Endothelial cell of hepatic sinusoid (primary cell): ENCODE measurements around the gene LGALS7B.
"Not testable (repeated sequence)": the region's sequence is repeated elsewhere in the genome, so short reads cannot be mapped to it uniquely, and the experiment has no call there.

ENCODE experiments used
- in situ Hi-C: cut with HindIII; loops from 2 replicates; pipeline ENCODE4 v1.10.0; 2017; ENCODE audit warnings: low sequenced_read_pairs

Gene LGALS7B

DNA sequence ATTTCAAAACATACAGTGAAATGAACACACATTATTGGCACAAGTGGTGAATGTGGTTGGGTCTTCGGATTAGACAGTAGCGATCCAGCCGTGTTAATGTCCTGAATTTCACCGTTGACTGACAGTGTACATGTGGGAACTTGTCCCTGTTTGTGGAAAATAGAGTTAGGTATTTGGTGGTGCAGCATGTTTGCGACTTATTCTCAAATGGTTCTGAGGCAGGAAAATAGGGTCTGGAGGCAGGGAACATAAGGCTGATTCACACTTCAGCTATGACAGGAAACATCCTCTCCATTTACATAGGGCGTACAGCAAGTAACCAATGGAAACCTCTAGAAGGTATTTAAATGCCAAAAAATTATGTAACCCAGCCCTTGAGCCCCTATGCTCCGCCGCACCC is 4.2 kb downstream of the LGALS7B start:
- in situ Hi-C loops = no loop called here

DNA sequence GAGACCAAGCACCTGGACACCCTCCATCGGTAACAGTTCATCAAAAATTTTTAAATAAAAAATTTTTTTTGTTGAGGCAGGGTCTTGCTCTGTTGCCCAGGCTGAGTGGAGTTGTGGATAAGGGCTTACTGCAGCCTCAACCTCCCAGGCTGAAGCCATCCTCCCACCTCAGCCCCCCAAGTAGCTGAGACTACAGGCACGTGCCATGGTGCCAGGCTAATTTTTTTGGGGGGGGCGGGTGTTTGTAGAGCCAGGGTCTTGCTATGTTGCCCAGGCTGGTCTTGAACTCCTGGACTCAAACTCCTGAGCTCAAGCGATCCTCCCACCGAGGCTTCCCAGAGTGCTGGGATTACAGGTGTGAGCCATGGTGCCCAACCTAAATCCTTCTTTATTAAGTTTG is 4.7 kb downstream of the LGALS7B start:
- in situ Hi-C loops = no loop called here

DNA sequence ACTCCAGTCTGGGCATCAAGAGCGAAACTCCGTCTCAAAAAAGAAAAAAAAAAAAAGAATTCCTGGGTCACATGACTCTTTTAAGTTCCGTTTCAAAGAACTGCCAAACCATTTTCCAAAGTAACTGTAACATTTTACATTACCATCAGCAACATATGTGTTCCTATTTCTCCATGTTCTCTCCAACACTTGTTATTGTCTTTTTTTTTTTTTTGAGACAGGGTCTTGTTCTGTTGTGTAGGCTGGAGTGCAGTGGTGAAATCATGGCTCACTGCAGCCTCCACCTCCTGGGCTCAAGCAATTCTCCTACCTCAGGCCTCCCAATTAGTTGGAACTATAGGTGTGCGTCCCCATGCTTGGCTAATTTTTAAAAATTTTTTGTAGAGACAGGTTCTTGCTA is 6.5 kb downstream of the LGALS7B start:
- in situ Hi-C loops = no loop called here

DNA sequence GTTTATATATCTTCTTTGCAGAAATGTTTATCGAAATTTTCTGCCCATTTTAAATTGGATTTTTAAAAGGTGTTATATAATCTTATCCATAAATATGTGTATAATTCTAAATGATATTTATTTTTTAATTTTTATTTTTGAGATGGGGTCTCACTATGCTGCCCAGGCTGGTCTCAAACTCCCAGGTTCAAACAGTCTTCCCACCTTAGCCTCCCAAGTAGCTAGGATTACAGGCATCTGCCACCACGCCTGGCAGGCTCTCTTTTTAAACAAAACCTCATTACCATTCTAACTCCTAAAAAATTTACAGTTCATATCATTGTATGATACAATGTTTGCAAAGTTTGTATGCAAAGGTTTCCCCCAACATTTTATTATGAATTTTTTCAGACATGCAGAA is 7.2 kb downstream of the LGALS7B start:
- in situ Hi-C loops = no loop called here

DNA sequence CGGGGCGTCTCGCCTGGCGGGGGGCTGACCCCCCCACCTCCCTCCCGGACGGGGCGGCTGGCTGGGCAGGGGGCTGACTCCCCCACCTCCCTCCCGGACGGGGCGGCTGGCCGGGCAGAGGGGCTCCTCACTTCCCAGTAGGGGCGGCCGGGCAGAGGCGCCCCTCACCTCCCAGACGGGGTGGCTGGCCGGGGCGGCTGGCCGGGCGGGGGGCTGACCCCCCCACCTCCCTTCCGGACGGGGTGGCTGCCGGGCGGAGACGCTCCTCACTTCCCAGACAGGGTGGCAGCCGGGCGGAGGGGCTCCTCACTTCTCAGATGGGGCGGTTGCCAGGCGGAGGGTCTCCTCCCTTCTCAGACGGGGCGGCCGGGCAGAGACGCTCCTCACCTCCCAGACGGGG is 8.8 kb downstream of the LGALS7B start:
- in situ Hi-C loops = not testable (repeated sequence)

DNA sequence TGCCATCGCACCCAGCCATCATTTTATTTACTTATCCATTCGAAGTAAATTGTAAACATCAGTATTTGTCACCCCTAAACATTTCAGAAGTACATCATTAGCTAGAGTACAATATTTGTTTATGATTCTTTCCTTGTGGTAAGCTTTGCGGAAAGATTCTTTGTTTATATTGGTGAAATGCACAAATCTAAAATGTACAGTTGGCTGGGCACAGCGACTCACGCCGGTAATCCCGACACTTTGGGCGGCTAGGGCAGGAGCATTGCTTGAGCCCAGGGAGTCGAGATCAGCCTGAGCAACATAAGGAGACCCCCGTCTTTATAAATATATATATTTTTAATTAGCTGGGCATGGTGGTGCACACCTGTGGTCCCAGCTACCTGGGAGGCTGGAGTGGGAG is 10.1 kb downstream of the LGALS7B start:
- in situ Hi-C loops = no loop called here

DNA sequence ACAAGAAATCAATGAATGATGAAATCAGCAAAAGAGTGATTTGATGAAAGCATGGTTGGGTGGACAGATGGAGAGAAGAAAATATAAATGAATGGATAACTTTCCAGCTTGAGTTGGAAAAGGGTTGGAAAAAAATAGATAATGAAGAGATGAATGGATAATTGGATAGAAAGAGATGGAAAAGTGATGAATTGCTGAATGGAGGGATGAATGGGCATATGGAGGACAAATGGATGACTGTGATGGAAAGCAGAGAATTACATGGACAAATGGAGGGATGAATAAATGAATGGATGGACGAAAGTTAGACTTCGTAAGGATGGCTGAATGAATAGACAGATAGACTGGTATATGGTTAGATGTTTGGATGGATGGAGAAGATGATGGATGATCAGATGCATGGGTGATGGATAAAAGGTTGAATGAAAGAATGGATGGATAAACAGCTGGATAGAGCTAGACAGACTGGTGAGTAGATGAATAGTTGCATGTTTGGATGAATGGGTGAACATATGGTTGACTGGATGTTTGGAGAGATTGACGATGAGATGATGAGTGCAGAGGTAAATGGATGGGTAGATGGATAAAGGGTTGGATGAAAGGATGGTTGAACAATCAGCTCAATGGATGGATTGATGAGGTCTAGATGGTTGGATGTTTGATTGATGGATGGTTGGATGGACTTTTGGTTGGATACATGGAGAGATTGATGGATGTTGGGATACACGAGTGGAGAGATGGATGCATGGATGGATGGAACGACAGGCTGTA is 11.8 kb downstream of the LGALS7B start:
- in situ Hi-C loops = no loop called here

DNA sequence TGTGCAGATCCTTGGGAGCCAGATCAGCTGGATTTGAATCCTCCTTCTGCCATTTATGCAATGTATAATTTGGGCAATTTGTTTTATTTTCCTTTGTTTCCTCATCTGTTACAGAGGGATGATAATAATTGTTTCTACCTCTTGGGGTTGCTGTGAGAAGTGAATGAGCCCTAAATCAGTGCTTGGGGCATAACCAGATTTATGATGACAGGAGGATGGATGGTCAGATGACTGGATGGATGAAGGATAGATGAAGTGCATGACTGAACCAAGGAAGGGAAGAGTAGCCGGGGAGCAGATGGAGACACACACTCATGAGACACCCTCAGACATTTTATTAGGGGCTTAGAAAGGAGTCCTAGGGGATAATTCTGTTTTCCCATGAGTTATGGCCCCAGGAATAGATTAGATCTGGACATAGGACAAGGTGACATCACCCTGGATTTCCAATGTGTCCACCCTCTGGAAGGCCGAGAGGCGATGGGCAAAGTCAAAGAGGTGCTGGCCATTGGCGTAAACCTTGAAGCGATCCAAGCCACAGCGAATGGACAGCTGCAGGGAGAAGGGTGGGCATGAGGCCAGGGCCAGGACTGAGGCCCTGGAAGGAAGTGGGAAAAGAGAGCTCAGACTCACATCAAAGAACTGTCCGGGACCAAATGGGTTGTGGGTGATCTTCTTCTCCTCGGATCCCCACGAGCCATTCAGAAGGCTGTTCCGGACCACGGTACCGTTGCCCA is 12.5 kb downstream of the LGALS7B start:
- in situ Hi-C loops = no loop called here

DNA sequence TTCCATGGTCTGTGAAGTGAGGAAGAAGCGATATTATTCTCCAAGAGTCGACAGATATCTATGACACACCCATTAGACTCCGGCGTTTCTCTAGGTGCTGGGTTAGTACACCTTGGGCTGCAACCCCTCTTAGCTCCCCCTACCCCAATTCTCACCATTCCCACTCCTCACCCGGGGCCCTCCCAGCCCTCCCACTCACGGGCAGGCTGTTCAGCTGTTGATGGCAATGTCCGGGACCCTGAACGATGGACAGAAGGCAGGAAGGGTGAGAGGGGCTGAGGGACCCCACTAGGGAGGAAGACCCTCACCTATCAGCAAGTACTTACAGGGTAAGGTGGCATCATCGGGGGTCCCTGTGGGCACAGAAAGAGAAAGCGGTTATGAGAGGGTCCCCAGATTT is 14.5 kb downstream of the LGALS7B start:
- in situ Hi-C loops = no loop called here

DNA sequence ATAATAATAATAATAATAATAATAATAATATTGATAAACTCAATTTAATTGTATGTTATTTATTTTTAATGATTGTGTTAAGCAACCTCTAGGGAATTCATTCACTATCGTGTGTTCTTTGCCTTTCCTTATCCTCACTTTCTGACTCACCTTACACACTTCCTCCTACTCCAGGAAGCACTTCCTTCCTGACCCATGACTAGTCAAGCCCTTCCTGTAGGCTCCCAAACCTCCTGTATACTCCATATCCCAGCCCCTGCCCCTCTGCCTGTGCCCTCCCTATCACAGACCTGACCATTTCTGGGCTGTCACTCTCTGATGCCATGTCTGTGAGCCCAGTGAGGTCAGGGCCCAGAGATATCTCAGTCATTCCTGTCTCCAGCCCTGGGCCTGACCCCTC is 16.2 kb downstream of the LGALS7B start:
- in situ Hi-C loops = no loop called here

DNA sequence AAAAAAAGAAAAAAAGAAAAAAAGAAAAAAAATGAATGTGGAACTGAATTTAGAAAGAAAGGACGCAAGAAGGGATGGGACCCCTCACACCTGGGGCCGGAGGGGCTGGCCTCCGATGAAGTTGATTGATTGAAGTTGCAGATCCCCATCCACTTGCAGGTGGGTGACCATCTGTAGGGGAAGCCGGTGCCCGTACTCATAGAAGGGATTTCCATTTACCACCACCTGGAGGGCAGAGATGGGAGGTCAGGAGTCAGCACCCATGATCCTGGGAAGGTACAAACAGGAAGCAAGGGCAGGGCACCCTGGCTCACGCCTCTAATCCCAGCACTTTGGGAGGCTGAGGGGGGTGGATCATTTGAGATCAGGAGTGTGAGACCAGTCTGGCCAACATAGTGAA is 17.4 kb downstream of the LGALS7B start:
- in situ Hi-C loops = no loop called here

DNA sequence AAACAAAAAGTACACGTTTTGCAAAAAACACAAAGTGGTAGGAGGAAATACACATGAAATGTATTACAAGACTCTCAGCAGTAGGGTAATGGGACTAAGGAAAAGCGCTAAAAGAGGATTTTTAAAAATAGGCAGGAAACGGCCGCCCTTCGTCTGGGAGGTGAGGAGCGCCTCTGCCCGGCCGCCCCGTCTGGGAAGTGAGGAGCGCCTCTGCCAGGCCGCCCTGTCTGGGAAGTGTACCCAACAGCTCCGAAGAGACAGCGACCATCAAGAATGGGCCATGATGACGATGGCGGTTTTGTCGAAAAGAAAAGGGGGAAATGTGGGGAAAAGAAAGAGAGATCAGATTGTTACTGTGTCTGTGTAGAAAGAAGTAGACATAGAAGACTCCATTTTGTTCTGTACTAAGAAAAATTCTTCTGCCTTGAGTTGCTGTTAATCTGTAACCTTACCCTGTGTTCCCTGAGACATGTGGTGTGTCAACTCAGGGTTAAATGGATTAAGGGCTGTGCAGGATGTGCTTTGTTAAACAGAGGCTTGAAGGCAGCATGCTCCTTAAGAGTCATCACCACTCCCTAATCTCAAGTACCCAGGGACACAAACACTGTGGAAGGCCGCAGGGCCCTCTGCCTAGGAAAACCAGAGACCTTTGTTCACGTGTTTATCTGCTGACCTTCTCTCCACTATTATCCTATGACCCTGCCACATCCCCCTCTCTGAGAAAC is 18.5 kb downstream of the LGALS7B start:
- in situ Hi-C loops = not testable (repeated sequence)

DNA sequence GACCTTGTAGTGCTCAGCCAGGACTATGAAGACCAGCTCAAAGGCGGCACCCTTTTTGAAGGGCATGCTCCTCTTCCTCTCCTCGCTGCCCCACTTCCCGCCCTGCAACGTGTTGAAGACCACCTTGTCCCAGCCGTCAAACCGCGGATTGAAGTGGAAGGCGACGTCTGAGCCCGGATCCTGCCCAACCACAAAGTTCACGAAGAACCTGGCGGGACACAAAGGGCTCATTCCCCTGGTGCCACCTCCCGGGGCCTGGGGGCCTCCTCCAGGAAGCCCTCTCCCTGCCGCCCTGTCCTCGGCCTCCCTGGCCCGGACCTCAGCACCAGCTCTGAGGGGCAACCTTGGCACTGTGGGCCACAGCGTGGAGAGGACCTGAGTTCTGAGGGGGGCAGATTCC is 19.7 kb downstream of the LGALS7B start:
- in situ Hi-C loops = no loop called here

DNA sequence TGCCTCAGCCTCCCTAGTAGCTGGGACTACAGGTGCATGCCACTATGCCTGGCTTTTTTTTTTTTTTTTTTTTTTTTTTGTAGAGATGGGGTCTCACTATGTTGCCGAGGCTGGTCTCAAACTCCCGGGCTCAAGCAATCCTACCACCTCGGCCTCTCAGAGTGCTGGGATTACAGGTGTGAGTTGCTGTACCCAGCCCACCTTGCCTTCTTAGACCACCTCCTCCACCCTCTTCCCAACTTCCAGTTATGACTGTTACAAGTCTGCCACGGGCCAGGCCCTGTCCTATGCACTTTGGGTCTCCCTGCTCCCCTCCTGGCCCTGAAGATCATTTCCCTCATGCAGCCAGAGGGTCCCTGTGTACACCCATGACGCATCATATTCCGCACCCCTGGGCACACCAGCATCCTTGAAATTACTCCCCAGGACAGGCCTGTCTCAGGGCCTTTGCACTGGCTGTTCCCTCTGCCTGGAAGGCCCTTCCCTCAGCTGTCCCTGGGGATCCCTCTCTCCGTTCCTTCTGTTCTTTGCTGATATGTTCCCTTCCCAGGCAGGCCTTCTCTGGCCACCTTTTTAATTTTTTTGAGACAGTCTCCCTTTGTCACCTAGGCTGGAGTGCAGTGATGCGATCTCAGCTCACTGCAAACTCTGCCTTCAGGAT is 20.7 kb downstream of the LGALS7B start:
- in situ Hi-C loops = no loop called here

DNA sequence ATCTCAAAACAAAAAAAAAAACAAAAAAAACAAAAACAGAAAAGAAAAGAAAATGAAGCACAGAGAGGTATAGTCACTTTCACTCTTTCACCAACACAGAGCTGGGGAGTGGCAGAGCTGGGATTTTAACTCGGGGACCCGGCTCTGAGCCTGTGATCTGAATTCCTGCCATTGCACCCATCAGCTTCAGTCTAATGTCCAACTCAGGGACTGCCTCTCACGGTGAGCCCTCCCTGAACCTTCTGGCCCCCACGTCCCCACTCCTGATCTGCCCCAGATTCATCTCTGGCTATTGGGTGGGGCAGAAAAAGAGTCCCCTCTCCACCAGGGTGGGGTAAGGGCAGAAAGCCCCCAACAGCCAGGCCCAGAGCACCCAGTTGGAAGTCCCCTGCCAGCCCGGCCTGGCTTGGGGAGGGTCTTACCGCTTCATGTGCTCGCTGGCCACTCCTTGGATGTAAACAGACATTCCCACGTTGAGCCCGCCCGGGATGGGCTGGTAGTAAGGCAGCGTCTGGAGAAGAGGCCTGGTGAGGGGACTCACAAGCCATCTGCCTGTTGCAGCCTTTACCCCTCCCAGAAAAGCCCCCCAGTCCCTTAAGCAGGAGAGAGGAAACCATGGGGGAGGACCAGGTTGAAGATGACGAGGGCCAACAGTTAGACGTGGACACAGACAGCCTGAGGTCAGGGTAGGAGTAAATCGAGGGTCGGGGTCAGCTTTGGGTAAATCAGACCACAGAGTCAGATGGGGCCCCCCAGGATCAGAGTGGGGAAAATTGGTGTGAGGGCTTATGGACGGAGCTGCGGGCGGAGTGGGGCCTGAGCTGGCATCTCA is 23.2 kb downstream of the LGALS7B start:
- in situ Hi-C loops = no loop called here

DNA sequence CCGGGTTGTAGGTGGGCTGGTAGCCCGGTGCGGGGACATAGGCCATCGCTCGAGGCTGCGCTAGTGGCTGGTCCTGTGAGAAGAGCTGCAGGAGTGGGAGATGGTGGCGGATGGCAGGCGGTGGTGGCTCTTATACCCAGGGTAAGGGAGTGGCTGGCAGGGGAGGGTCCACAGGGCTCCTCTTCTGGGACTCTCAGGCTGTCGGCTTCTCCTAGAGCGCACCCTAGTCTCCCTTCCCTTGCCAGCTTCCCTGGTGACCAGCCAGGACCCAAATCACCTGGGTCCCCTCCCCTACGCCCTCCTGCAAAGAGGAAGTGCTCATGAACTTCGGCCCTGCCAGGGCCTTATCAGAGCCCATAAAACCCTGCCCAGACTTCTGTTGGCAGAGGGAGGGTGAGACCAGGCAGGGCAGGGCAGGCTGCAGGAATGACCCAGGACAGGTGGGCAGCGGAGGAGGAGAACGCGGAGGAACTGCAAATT is 23.9 kb downstream of the LGALS7B start, which contains the start of gene LGALS4:
LGALS4 (minus strand) TSS at position 105 of the 480 bp plus-strand sequence; CDS start at position 46, 59 bp downstream.
- in situ Hi-C loops = no loop called here

DNA sequence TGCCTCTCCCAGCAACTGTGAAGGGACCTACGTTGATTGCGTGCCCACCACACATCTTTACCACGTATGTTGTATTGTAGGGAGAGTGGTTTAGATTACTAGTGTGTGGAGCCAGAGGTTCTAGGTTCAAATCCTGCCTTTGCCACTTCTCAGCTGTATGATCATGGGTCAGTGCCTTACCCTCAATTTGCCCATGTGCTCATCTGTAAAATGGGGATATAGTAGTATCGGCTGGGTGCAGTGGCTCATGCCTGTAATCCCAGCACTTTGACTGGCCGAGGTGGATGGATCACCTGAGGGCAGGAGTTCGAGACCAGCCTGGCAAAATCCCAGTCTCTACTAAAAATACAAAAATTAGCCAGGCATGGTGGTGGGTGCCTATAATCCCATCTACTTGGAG is 24.3 kb downstream of the LGALS7B start:
- in situ Hi-C loops = no loop called here

DNA sequence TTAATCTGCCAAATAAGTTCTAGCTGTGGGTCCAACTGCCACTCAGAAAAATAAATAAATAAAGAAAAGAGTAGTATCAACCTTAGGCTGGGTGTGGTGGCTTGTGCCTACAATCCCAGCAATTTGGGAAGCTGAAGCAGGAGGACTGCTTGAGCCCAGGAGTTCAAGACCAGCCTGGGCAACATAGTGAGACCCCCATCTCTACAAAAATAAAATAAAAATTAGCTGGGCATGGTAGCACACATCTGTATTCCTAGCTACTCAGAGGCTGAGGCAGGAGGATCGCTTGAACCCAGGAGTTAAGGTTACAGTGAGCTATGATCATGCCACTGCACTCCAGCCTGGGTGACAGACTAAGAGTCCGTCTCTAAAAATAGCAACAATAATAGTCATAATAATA is 24.9 kb downstream of the LGALS7B start:
- in situ Hi-C loops = not testable (repeated sequence)

DNA sequence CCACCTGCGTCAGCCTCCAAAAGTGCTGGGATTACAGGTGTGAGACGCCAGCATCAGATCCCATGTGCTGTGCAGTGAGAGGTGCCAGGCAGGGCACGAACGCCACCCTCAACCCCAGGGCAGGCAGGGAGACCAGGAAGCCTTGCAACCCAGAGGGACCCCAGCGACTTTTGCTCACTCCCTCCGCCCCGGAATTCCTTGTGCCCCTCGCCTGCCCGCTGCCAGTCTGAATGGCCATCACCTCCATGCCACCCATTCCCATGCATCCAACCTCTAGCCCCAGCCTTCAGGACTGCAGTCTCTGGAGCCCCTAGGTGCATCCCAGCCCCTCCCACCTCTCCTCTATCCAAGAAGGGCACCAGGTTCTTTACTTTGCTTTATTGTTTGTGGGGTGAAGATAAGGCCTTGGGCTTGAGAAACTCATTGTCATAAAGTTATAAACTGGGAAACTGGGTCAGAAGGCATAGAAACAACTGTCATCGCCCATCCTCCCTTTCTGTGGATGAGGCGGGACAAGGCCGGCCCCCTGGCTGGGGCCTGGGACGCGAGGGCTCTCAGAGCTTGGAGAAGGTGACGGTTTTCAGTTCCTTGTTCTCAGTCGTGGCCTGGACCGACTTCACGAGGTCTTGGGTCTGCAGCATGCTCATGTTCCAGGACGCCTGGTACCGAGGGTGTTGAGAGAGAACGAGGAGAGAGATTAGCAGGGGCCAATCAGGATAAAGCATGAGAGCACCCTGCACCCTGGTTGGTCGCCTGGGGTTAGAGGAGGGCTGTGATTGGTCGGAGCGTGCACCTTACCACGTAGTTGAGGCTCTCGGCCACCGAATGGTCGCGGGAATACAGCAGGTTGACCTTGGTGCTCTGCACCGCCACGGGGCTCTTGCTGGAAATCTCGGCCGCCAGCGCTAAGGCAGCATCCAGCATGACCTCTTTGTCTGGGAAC is 26.3 kb downstream of the LGALS7B start:
- in situ Hi-C loops = no loop called here
